ENCODE data around the gene PIGR.

Gene PIGR

DNA sequence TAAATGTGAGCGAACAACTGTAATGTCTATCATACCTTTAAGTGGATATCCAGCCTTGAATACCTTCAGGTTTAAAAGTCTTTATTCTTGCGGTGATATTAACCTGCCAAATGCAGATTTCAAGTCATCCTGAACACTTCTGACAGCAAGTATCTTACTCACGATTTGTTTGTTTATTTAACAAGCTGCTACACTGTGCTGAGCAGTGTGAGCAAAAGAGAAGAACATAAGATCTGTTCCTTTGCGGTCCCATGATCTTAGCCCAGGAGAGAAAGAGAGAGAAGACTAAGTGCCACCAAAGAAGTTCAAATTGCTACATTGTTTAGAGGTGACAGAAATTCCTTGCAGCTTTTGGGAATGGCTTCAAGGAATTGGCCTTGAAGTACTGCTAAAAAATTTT is 58.6 kb downstream of the PIGR start:
- no peak for DNase-seq (ENCODE audit: extremely low read depth, low read depth)
- TF ChIP-seq, protein P1, sequence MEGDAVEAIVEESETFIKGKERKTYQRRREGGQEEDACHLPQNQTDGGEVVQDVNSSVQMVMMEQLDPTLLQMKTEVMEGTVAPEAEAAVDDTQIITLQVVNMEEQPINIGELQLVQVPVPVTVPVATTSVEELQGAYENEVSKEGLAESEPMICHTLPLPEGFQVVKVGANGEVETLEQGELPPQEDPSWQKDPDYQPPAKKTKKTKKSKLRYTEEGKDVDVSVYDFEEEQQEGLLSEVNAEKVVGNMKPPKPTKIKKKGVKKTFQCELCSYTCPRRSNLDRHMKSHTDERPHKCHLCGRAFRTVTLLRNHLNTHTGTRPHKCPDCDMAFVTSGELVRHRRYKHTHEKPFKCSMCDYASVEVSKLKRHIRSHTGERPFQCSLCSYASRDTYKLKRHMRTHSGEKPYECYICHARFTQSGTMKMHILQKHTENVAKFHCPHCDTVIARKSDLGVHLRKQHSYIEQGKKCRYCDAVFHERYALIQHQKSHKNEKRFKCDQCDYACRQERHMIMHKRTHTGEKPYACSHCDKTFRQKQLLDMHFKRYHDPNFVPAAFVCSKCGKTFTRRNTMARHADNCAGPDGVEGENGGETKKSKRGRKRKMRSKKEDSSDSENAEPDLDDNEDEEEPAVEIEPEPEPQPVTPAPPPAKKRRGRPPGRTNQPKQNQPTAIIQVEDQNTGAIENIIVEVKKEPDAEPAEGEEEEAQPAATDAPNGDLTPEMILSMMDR (IDR thresholded peaks at IDR 0.05; ENCODE audit: low read depth, low read length), result no peak

DNA sequence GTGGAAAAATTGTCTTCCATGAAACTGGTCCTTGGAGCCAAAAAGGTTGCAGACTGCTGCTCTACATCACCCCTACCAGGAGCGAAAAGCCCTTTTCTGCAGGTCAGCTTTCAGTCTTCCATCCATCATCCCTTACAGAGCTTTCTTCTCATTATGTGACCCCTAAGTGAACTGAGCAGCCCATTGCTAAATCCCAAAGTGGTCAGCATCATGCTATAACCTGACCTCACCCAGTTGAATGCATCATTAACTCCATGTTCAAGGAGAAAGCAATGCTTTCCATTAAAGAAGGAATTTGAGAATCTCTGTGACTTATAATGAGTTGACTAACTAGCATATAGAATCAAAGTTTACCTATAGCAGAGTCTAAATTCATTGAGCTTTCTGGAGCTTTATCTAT is 59.4 kb downstream of the PIGR start:
- no peak for DNase-seq (ENCODE audit: extremely low read depth, low read depth)
- TF ChIP-seq, protein P1 (IDR thresholded peaks at IDR 0.05; ENCODE audit: low read depth, low read length), result no peak

DNA sequence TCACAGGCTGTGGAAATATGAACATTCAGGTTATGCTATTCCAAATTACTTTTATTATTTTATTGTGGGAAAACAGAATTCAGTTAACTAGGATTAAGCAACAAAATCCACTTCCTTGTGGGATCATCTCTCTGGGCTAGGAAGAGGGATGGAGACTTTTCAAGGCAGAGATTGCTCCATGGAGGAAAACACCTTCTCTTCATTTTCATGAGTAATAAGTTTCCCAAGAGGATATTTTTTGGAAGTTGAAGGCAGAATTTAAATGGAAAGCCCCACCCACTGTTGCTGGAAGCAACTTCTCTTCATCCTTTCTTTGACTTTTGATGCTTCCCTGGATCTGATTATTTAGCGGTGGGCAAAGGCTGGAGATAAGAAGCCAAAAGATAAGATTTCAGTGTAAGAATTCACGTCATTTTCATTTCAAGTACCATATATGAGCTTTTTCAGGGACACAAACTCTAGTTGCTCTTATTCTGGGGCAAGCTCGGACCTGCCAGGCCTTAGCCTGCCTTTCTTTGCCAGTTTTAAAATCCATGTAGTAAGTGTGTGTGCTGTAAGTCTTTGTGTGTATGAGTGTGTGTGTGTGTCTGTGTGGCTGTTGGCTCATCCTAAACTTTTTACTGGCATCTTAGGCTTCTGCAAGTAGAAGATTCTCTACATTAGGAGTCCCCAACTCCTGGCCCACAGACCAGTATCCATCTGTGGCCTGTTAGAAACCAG is 60.8 kb downstream of the PIGR start:
- TF ChIP-seq, protein P1 (IDR thresholded peaks at IDR 0.05; ENCODE audit: low read depth, low read length), result no peak
- no peak for DNase-seq (ENCODE audit: extremely low read depth, low read depth)

DNA sequence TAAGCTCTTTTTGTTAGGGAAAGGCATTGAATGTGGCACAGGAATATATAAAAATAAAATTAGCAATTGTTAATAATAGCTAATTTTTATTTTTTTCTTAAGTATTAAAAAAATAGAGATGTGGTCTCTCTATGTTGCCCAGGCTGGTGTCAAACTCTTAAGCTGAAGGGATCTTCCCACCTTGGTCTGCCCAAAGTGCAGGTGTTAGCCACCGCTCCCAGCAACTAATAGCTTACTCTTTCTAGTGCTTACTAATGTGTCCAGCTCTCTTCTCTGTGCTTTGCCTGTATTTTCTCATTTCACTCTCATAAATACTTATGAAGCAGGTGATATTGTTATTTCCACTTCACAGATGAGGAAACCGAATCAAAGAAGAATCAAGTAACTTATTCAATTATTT is 62.4 kb downstream of the PIGR start:
- TF ChIP-seq, protein P1 (IDR thresholded peaks at IDR 0.05; ENCODE audit: low read depth, low read length), result no peak
- DNase-seq (ENCODE audit: extremely low read depth, low read depth), result no peak

DNA sequence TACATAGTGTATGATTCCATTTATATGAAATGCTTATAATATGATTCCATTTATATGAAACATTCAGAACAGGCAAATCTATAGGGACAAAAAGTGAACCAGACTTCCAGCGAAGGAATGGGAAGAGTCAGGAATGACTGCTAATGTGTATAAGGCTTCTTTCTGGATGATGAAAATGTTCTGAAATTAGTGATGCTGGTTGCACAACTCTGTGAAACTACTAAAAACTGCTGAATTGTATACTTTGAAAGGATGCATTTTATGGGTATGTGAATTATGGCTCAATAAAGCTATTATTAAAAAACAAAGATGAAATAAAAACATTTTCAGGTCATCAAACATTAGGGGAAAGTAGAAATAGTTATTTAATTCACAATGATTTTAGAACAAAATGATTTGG is 63.1 kb downstream of the PIGR start:
- TF ChIP-seq, protein P1 (IDR thresholded peaks at IDR 0.05; ENCODE audit: low read depth, low read length), result no peak
- DNase-seq (ENCODE audit: extremely low read depth, low read depth), result no peak

DNA sequence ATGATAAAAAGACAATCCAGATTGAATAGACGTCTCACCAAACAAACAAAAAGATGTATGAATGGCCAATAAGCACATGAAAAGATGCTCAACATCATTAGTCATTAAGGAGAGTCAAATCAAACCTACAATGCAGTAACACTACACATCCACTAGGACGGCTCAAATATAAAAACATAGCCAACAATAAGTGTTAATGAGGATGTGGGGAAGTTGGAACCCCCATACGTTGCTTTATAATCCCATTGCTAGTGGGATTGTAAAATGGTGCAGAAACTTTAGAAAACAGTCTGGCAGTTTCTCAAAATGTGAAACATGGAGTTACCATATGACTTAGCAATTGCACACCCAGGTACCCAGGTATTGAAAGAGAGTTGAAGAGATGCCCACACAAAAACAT is 63.7 kb downstream of the PIGR start:
- TF ChIP-seq, protein P1 (IDR thresholded peaks at IDR 0.05; ENCODE audit: low read depth, low read length), result no peak

DNA sequence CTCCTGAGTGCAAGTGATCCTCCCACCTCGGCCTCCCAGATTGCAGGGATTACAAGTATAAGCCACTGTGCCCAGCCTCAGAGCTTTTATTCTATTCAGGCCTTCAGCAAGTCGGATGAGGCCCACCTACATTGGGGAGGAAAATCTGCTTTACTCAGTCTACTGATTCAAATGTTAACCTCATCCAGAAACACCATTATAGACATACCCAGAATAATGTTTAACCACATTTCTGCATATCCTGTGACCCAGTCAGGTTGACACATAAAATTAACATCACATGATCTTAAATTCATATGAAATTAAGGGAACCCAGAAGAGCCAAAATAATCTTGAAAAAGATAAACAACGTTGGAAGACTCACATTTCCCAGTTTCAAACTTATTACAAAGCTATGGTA is 66.0 kb downstream of the PIGR start:
- TF ChIP-seq, protein P1 (IDR thresholded peaks at IDR 0.05; ENCODE audit: low read depth, low read length), result no peak
- no peak for DNase-seq (ENCODE audit: extremely low read depth, low read depth)

More for the DNA sequence above, 63.7 kb downstream of the PIGR start:
- DNase-seq (ENCODE audit: extremely low read depth, low read depth), result no peak
